ENCODE results near the gene C2orf68. TPM values are rescaled to one million over a fixed set of nuclear protein-coding genes. Genes with fewer than 3 reads are reported as not detected.

The C2orf68 gene
- total and polyA plus RNA-seq, 2 of the 13 experiments (the other 11 are each of a cell fraction or from before 2014, with no cell fraction given) = 47.1 to 77.4 TPM

- TF ChIP-seq, protein P1, sequence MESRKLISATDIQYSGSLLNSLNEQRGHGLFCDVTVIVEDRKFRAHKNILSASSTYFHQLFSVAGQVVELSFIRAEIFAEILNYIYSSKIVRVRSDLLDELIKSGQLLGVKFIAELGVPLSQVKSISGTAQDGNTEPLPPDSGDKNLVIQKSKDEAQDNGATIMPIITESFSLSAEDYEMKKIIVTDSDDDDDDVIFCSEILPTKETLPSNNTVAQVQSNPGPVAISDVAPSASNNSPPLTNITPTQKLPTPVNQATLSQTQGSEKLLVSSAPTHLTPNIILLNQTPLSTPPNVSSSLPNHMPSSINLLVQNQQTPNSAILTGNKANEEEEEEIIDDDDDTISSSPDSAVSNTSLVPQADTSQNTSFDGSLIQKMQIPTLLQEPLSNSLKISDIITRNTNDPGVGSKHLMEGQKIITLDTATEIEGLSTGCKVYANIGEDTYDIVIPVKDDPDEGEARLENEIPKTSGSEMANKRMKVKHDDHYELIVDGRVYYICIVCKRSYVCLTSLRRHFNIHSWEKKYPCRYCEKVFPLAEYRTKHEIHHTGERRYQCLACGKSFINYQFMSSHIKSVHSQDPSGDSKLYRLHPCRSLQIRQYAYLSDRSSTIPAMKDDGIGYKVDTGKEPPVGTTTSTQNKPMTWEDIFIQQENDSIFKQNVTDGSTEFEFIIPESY (CRISPR knock-in tag; IDR thresholded peaks at IDR 0.05) = no peak
- TF ChIP-seq TRIM24 (CRISPR knock-in tag; IDR thresholded peaks at IDR 0.05) = no peak
- no peak for TF ChIP-seq PCBP2 (optimal IDR thresholded peaks at IDR 0.05; ENCODE audit: low read depth, low read length, poor library complexity, severe bottlenecking)
- TF ChIP-seq ZZZ3 (CRISPR knock-in tag; IDR thresholded peaks at IDR 0.05; ENCODE audit: borderline replicate concordance) = no peak
- TF ChIP-seq ZBTB20 (CRISPR knock-in tag; IDR thresholded peaks at IDR 0.05; ENCODE audit: borderline replicate concordance, low read depth) = no peak; the same call in 1 of the 2 replicates
- TF ChIP-seq GTF2F1 (IDR thresholded peaks at IDR 0.05; ENCODE audit: low read length) = no peak
- TF ChIP-seq ZNF235 (CRISPR knock-in tag; IDR thresholded peaks at IDR 0.05; ENCODE audit: borderline replicate concordance) = no peak
- no peak for TF ChIP-seq PTBP1 (IDR thresholded peaks at IDR 0.05; ENCODE audit: low read depth, low read length, poor library complexity, severe bottlenecking)
- no peak for TF ChIP-seq ZNF780A (CRISPR knock-in tag; IDR thresholded peaks at IDR 0.05)
- no peak for TF ChIP-seq ZNF678 (CRISPR knock-in tag; IDR thresholded peaks at IDR 0.05)
- no peak for TF ChIP-seq LRRFIP1 (CRISPR knock-in tag; conservative IDR thresholded peaks at IDR 0.05)
- TF ChIP-seq RFXANK (CRISPR knock-in tag; IDR thresholded peaks at IDR 0.05) = peak; percentile 16; the same call in 1 of the 2 replicates
- no peak for TF ChIP-seq ZNF761 (CRISPR knock-in tag; conservative IDR thresholded peaks at IDR 0.05)
- no peak for TF ChIP-seq SIX4 (CRISPR knock-in tag; IDR thresholded peaks at IDR 0.05)
- TF ChIP-seq, protein P2, sequence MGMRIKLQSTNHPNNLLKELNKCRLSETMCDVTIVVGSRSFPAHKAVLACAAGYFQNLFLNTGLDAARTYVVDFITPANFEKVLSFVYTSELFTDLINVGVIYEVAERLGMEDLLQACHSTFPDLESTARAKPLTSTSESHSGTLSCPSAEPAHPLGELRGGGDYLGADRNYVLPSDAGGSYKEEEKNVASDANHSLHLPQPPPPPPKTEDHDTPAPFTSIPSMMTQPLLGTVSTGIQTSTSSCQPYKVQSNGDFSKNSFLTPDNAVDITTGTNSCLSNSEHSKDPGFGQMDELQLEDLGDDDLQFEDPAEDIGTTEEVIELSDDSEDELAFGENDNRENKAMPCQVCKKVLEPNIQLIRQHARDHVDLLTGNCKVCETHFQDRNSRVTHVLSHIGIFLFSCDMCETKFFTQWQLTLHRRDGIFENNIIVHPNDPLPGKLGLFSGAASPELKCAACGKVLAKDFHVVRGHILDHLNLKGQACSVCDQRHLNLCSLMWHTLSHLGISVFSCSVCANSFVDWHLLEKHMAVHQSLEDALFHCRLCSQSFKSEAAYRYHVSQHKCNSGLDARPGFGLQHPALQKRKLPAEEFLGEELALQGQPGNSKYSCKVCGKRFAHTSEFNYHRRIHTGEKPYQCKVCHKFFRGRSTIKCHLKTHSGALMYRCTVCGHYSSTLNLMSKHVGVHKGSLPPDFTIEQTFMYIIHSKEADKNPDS (CRISPR knock-in tag; IDR thresholded peaks at IDR 0.05) = no peak
- no peak for TF ChIP-seq ZNF782 (CRISPR knock-in tag; IDR thresholded peaks at IDR 0.05; ENCODE audit: borderline replicate concordance)
- TF ChIP-seq, protein P3, sequence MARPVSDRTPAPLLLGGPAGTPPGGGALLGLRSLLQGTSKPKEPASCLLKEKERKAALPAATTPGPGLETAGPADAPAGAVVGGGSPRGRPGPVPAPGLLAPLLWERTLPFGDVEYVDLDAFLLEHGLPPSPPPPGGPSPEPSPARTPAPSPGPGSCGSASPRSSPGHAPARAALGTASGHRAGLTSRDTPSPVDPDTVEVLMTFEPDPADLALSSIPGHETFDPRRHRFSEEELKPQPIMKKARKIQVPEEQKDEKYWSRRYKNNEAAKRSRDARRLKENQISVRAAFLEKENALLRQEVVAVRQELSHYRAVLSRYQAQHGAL (CRISPR knock-in tag; IDR thresholded peaks at IDR 0.05; ENCODE audit: not compliant biosample characterization) = no peak
- TF ChIP-seq SIX1 (CRISPR knock-in tag; IDR thresholded peaks at IDR 0.05; ENCODE audit: borderline replicate concordance) = peak; percentile 47; the same call in 1 of the 2 replicates
- TF ChIP-seq HOMEZ (CRISPR knock-in tag; IDR thresholded peaks at IDR 0.05; ENCODE audit: low read depth) = peak; percentile 83
- peak; percentile 23; the same call in 1 of the 2 replicates for TF ChIP-seq SMC3 (IDR thresholded peaks at IDR 0.05; ENCODE audit: low read length)
These were observed 21.7 kb downstream of the C2orf68 start (continued) for GRCh38 chr2:85589982-85590791.
